Left renal pelvis (tissue), 4 donors: ENCODE measurements around the gene APOL6. TPM values are rescaled to one million over a fixed set of nuclear protein-coding genes. Genes with fewer than 3 reads are reported as not detected.
A peak's percentile ranks its signal among the peaks of the same experiment; 100 is the strongest.

Experiments used
- DNase-seq, 4 donors: peaks; one replicate each; pipeline ENCODE4 v3.0.0-alpha.2; 2013; ENCODE audit warnings: low read depth in 4 of 4, low spot score in 3 of 4
- polyA plus RNA-seq, 4 donors: library from polyadenylated mRNA; unstranded; fragments of 120-200 nt; gene quantifications; one replicate each; pipeline ENCODE4 v1.2.1, GENCODE V29; 2013; ENCODE audit not compliant: insufficient read length in 4 of 4

Gene APOL6
- polyA plus RNA-seq, 4 donors: 3.7 to 4.4 (median 4.2) TPM

DNA sequence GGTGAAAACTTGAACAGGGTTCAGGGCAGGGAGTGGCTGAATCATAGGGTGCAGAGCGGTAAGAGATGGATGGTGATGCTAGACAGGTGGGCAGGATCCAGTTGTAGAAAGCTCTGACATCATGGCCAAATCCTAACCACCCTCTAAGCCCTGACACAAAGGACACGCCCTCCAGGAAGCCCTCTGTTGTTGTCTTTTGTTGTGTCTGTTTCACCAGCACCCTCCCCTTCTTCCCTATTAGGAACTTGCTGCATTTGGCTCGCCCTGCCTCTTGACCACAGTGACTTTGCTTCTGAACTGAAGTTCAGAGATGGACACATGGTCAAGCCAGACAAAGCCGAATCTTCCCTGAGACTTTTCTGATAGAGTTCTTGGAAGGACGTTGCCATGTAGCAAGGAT is 14.2 kb upstream of the APOL6 start:
- no peak for DNase-seq

- no peak for DNase-seq
These were observed 13.2 kb upstream of the APOL6 start for GRCh38 chr22:35634943-35635540.

GRCh38 chr22:35637254-35637653 is 11.0 kb upstream of the APOL6 start:
- DNase-seq: no peak

DNA sequence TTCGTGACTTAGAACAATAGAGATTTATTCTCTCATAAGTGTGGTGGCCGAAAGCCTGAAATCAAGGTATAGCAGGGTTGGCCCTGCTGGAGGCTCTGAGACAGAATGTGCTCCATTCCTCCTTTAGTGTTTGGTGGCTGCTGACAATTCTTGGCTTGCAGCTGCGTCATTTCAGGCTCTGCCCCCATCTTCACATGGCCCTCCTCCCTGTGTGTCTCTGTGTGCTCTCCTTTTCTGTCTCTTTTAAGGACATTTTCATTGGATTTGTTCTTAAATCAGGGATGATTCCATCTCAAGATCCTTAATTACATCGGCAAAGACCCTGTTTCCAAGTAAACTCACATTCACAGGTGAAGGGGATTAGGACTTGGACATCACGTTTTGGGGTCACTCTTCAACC is 10.2 kb upstream of the APOL6 start:
- DNase-seq: no peak

GRCh38 chr22:35638410-35638809 is 9.8 kb upstream of the APOL6 start:
- DNase-seq: peak in 1 of 4 donors; percentile 50

DNA sequence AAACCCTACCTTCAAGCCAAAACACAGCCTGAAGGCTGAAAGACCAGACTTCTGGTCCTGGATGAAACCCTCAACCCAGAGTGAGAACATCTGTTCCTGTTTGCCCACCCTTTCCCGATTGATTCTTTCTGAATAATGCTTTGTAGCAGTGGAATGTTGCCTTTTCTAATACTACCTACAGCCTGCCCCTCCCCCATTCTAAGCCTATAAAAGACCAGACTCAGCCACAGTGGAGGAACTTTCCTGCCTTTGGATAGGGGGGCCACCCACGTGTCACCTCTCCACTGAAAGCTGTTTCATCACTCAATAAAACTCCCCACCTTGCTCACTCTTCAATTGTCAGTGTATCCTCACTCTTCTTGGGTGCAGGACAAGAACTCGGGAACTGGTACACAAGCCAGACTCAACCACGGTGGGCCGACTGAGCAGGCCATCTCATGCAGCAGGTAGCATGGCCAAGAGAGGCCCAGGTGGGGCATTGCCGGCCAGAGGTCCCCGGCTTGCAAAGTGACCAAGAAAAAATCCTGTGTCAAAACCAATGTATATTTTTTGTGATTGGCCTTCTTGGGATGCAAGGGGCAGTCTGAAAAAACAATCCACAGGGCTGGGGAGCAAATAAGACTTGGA is 6.6 kb upstream of the APOL6 start:
- no peak for DNase-seq

DNA sequence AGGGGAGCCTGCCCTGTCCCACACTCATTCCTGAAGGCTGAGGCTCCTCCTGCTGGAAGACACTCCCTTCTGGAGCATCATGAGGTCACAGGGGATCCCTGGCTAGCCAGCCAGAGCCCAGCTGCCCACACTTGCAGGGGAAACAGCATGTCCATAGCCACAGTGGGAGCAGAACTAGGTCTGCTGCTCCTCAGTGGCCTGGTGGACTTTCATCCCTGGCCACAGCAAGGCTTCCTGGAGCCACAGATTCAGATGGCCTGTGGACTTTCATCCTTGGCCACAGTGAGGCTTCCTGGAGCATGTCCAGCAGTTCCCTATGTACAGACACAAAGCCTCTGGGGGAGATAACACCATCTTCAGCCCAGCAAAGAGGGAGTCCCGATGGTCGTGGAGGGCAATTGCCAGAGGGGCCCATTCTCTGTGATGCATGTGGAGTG is 5.9 kb upstream of the APOL6 start:
- DNase-seq: no peak

GRCh38 chr22:35643991-35644390 is 4.3 kb upstream of the APOL6 start:
- DNase-seq: no peak

DNA sequence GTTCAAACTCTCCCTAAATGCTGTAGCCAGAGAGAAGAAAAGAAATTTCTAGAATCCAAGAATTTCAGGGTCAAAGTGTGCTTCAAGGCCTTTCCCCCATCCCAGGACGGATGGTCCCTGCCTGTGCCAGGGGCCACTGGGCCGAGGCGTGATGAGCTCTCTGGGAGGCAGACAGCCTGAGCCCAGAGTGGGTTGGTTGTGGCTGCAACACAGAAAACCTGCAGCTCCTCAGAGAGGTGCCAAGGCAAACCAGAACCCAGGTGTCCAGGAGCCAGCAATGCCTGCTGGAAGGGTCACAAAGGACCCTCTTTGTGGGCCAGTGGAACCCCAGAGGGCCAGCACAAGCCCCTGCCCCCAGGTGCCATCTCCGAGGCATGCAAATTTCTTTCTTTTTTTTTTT is 2.6 kb upstream of the APOL6 start:
- no peak for DNase-seq

- DNase-seq: no peak
These were observed 844 bp downstream of the APOL6 start for GRCh38 chr22:35649026-35649553.

- DNase-seq: no peak
These were observed 1.5 kb downstream of the APOL6 start for GRCh38 chr22:35649636-35650250.

GRCh38 chr22:35651085-35651484 is 2.8 kb downstream of the APOL6 start:
- DNase-seq: no peak

- no peak for DNase-seq
These were observed 5.6 kb downstream of the APOL6 start for GRCh38 chr22:35653824-35654223.

- no peak for DNase-seq
These were observed 8.1 kb downstream of the APOL6 start for GRCh38 chr22:35656284-35656752.

GRCh38 chr22:35657571-35658312 is 9.5 kb downstream of the APOL6 start:
- DNase-seq: no peak

DNA sequence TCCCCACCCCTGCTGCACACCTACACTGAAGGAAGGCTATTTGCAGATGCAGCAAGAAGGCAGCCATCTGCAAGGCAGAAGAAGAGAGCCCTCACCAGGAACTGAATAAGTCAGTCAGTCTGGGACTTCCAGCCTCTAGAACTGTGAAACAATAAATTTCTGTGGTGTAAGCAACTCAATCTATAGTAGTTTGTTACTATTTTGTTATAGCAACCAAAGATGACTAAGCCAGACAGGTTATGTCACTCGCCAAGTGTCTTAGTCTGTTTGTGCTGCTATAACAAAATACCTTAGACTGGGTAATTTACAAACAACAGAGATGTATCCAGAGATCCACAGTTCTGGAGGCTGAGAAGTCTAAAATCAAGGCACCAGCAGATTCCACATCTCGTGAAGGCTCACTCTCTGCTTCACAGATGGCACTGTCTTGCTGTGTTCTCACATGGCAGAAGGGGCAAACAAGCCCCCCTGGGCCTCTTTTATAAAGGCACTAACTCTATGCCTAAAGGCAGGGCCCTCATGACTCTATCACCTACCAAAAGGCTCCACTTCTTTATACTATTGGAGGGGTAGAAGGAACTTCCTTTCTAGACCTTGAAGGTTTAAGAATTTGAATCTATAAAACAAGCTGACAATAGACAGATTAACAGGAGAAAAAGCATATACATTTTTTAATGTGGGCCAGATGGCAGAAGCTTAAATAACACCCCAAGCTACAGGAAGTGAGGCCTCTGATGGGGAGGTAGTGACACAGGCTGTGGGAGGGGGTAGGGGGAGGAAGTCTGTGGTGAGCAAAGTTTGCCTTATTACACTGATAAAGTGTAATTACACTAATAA is 12.3 kb downstream of the APOL6 start:
- DNase-seq: no peak

DNA sequence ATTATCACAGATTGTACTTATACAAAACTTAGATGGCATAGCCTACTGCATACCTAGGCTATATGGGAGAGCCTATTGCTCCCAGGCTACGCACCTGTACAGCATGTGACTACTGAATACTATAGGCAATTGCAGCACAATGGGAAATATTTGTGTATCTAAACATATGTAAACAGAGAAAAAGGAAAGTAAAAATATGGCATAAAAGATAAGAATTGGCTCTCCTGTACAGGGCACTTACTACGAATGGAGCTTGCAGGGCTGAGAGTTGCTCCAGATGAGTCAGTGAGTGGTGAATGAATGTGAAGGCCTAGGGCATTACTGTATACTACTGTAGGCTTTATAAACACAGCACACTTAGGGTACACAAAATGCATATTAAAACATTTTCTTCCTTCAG is 13.2 kb downstream of the APOL6 start:
- DNase-seq: no peak

- DNase-seq: no peak
These were observed 14.7 kb downstream of the APOL6 start for GRCh38 chr22:35662914-35663313.

- no peak for DNase-seq
These were observed 15.1 kb downstream of the APOL6 start for GRCh38 chr22:35663371-35663770.

GRCh38 chr22:35664955-35665587 is 16.8 kb downstream of the APOL6 start:
- DNase-seq: no peak
